Trophoblast cell (in vitro differentiated cells and primary cell): Measurements from ENCODE around the gene TMIGD2.
A peak's percentile ranks its signal among the peaks of the same experiment; 100 is the strongest.

Experiments used
- DNase-seq, 2 donors: peaks; one replicate each; pipeline ENCODE4 v3.0.0-alpha.2; 2016
- H2AFZ ChIP-seq: 2 replicates; pipeline ENCODE4 v1.6.1; 2013; ENCODE audit warnings: low read length, moderate library complexity, mild to moderate bottlenecking; ENCODE audit not compliant: insufficient read depth, poor library complexity
- H2AK5ac ChIP-seq: 2 replicates; pipeline ENCODE4 v1.6.1; 2013; ENCODE audit warnings: mild to moderate bottlenecking, low read length
- H2BK120ac ChIP-seq: 2 replicates; pipeline ENCODE4 v1.6.1; 2013; ENCODE audit warnings: low read length, mild to moderate bottlenecking, moderate library complexity; ENCODE audit not compliant: insufficient read depth, poor library complexity
- H2BK12ac ChIP-seq: 2 replicates; pipeline ENCODE4 v1.6.1; 2013; ENCODE audit warnings: mild to moderate bottlenecking, low read length, moderate library complexity
- H2BK5ac ChIP-seq: 2 replicates; pipeline ENCODE4 v1.6.1; 2013; ENCODE audit warnings: low read length, low read depth, moderate library complexity, mild to moderate bottlenecking; ENCODE audit not compliant: poor library complexity
- H3K14ac ChIP-seq: 2 replicates; pipeline ENCODE4 v1.6.1; 2013; ENCODE audit warnings: mild to moderate bottlenecking, low read length
- H3K18ac ChIP-seq: 2 replicates; pipeline ENCODE4 v1.6.1; 2013; ENCODE audit warnings: mild to moderate bottlenecking, low read length
- H3K23ac ChIP-seq: 2 replicates; pipeline ENCODE4 v1.6.1; 2013; ENCODE audit warnings: low read length
- H3K27ac ChIP-seq: 2 replicates; pipeline ENCODE4 v1.5.1; 2013; ENCODE audit warnings: low read depth, mild to moderate bottlenecking, inconsistent platforms, low read length, moderate library complexity
- H3K27me3 ChIP-seq: 2 replicates; pipeline ENCODE4 v1.6.1; 2013; ENCODE audit warnings: inconsistent platforms, mild to moderate bottlenecking, low read length, moderate library complexity; ENCODE audit not compliant: insufficient read depth
- H3K36me3 ChIP-seq, 2 experiments: 1 replicate in 1 of 2; 2 replicates in 1 of 2; pipeline ENCODE4 v1.6.1; 2013; ENCODE audit warnings: low read length in 2 of 2, mild to moderate bottlenecking in 2 of 2, moderate library complexity in 1 of 2; ENCODE audit not compliant: insufficient read depth in 2 of 2, control insufficient read depth in 1 of 2
- H3K4ac ChIP-seq: 2 replicates; pipeline ENCODE4 v1.6.1; 2013; ENCODE audit warnings: low read depth, mild to moderate bottlenecking, low read length, moderate library complexity
- H3K4me1 ChIP-seq, 2 experiments: 1 replicate in 1 of 2; 2 replicates in 1 of 2; pipeline ENCODE4 v1.6.1; 2013; ENCODE audit warnings: low read length in 2 of 2, mild to moderate bottlenecking in 2 of 2, moderate library complexity in 1 of 2; ENCODE audit not compliant: insufficient read depth in 2 of 2, control insufficient read depth in 1 of 2
- H3K4me2 ChIP-seq: 2 replicates; pipeline ENCODE4 v1.6.1; 2013; ENCODE audit warnings: inconsistent platforms, mild to moderate bottlenecking, low read length, moderate library complexity
- H3K4me3 ChIP-seq: 2 replicates; pipeline ENCODE4 v1.5.1; 2013; ENCODE audit warnings: mild to moderate bottlenecking, low read depth, low read length, inconsistent platforms
- H3K79me1 ChIP-seq: one replicate; pipeline ENCODE4 v1.6.1; 2013; ENCODE audit warnings: low read length
- H3K79me2 ChIP-seq: 2 replicates; pipeline ENCODE4 v1.6.1; 2013; ENCODE audit warnings: low read length, mild to moderate bottlenecking; ENCODE audit not compliant: control insufficient read depth, insufficient read depth, poor library complexity
- H3K9ac ChIP-seq: 2 replicates; pipeline ENCODE4 v1.6.1; 2013; ENCODE audit warnings: mild to moderate bottlenecking, low read length
- H3K9me3 ChIP-seq: 2 replicates; pipeline ENCODE4 v1.6.1; 2013; ENCODE audit warnings: low read depth, mild to moderate bottlenecking, control low read depth, inconsistent platforms, low read length; ENCODE audit not compliant: insufficient read depth
- H4K12ac ChIP-seq: 2 replicates; pipeline ENCODE4 v1.6.1; 2013; ENCODE audit warnings: low read depth, mild to moderate bottlenecking, low read length, moderate library complexity
- H4K8ac ChIP-seq: 2 replicates; pipeline ENCODE4 v1.6.1; 2013; ENCODE audit warnings: low read depth, mild to moderate bottlenecking, low read length, moderate library complexity
- H4K91ac ChIP-seq: one replicate; pipeline ENCODE4 v1.6.1; 2013; ENCODE audit warnings: low read depth, mild to moderate bottlenecking, low read length, moderate library complexity
- WGBS: extraction: QIAGEN DNeasy Blood & Tissue Kit; methylation state at CpG from one replicate; pipeline ENCODE4 v1.1.7; 2013; ENCODE audit warnings: missing lambda C conversion rate; ENCODE audit not compliant: insufficient read length, insufficient coverage; ENCODE audit errors: extremely low coverage; 5-methylcytosine and 5-hydroxymethylcytosine counted together

Gene TMIGD2

DNA sequence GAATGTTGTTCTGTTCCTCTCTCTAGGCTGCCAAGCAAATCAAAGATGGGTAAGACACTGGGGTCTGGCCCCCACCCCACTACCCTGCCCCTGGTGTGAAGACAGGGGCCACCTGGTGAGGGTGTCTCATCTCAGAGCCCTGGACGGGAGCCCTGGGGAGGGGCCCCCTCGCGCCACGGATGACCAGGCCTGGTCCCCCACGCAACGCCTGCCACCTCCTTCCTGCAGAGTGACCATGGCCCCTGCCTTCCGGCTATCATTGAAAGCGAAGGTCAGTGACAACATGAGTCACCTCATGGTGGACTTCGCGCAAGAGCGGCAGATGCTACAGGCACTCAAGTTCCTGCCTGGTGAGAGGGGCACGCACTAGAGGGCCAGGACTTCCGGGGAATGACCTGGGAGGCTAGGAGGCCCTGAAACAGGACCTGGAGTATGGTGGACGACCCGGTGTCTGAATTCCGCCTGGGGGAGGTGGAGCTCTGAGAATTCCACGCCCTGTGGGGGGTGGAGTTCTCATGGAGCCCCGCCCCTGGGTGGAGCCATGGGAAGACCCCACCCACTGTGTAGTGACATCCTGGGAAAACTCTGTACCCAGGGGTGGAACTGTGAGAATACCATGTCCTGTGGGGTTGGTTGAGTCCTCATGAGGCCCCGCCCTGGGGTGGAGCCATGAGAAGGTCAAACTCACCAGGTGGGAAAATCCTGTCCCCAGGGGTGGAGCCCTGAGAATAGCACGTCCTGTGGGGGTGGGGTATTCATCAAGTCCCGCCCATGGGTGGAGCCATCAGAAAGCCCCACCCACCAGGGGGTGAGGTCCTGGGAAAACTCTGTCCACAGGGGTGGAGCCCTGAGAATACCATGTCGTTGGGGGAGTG is 8.3 kb upstream of the TMIGD2 start:
- Histone ChIP-seq H3K23ac (no peak overlapping the region), H3K9me3 (peaks cover 6% of the 10 kb centered on the region), H4K91ac (no peak overlapping the region), H2BK12ac (no peak overlapping the region), H3K4me2 (no peak overlapping the region), H3K4me3 (no peak overlapping the region), H3K27ac (no peak overlapping the region), H3K4me1 (no peaks in the 10 kb centered on the region), H2AK5ac (no peak overlapping the region), H2BK5ac (no peak overlapping the region), H3K79me1 (no peaks in the 10 kb centered on the region), H3K79me2 (no peaks in the 10 kb centered on the region), H4K12ac (no peak overlapping the region), H3K36me3 (peaks cover 2 to 5% of the 10 kb centered on the region in 2 experiments), H4K8ac (no peak overlapping the region), H3K4ac (no peak overlapping the region), H3K27me3 (no peaks in the 10 kb centered on the region), H3K18ac (no peak overlapping the region), H2BK120ac (no peak overlapping the region), H3K9ac (no peak overlapping the region), H3K14ac (no peak overlapping the region), H2AFZ (no peak overlapping the region)
- no CpG with 5 or more reads among the region's 22 CpGs for WGBS
- peak in 1 of 2 donors; percentile 51 for DNase-seq

DNA sequence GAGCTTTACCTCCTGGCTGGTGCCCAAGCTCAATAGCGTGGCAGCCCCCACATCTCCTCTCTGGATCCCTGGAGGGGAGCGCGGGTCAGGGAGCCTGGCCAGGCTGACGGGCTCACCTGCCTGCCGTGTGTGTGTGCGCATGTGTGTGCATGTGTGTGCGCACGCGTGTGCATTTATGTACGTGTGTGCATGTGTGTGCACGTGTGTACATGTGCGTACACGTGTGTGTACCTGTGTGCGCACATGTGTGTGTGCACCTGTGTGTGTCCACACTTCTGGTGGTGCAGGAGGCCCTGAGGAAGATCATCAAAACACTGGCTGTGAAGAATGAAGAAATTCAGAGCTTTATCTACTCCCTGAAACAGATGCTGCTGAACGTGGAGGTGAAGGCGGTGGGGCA is 3.5 kb upstream of the TMIGD2 start:
- no peak for DNase-seq
- peaks cover 3% of the 10 kb centered on the region for H3K9me3 ChIP-seq
- no peaks in the 10 kb centered on the region for H3K27me3 ChIP-seq
- no peak overlapping the region for H3K14ac ChIP-seq
- no peak overlapping the region for H4K91ac ChIP-seq
- H3K36me3 ChIP-seq = peaks cover 2 to 5% of the 10 kb centered on the region in 2 experiments
- no peak overlapping the region for H3K23ac ChIP-seq
- H2BK5ac ChIP-seq = no peak overlapping the region
- no peaks in the 10 kb centered on the region for H3K79me2 ChIP-seq
- H3K4me2 ChIP-seq = no peak overlapping the region
- H3K4me1 ChIP-seq = peaks cover 14 to 17% of the 10 kb centered on the region in 2 experiments
- no peak overlapping the region for H4K12ac ChIP-seq
- no peak overlapping the region for H2BK120ac ChIP-seq
- no CpG with 5 or more reads among the region's 16 CpGs for WGBS
- H3K27ac ChIP-seq = no peak overlapping the region
- H2AFZ ChIP-seq = no peak overlapping the region
- H2AK5ac ChIP-seq = no peak overlapping the region
- peak overlapping the region; percentile 53 for H3K4me3 ChIP-seq
- no peak overlapping the region for H3K18ac ChIP-seq
- H2BK12ac ChIP-seq = no peak overlapping the region
- H4K8ac ChIP-seq = no peak overlapping the region
- no peak overlapping the region for H3K9ac ChIP-seq
- peaks cover 7% of the 10 kb centered on the region for H3K79me1 ChIP-seq
- no peak overlapping the region for H3K4ac ChIP-seq

DNA sequence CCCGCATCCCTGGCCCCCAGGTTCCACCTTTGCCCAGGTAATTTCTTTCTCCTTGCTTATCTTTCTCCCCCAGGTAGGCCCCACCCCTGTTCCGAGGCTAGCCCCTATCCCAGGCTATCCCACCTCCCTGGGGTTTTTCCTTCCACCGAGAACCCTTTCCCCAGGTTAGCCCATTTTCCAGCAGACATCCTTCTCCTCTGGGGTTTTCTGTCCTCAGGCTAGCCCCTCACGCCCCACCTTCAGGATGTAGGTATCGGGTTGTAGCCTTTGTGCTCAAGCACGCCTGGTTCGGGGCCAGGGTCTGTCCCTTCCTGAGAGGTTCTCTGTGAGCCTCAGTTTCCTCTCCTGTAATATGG is 3.0 kb upstream of the TMIGD2 start:
- Histone ChIP-seq H3K4me3 (no peak overlapping the region), H2BK5ac (no peak overlapping the region), H3K36me3 (peaks cover 0 to 3% of the 10 kb centered on the region in 2 experiments), H2AFZ (no peak overlapping the region), H3K79me1 (peaks cover 7% of the 10 kb centered on the region), H3K14ac (no peak overlapping the region), H3K9me3 (peaks cover 3% of the 10 kb centered on the region), H3K27me3 (no peaks in the 10 kb centered on the region), H4K91ac (no peak overlapping the region), H2BK12ac (no peak overlapping the region), H3K27ac (no peak overlapping the region), H2BK120ac (no peak overlapping the region), H4K12ac (no peak overlapping the region), H3K23ac (no peak overlapping the region), H3K4me2 (no peak overlapping the region), H4K8ac (no peak overlapping the region), H3K18ac (no peak overlapping the region), H2AK5ac (no peak overlapping the region), H3K4ac (no peak overlapping the region), H3K79me2 (no peaks in the 10 kb centered on the region), H3K4me1 (peaks cover 14 to 17% of the 10 kb centered on the region in 2 experiments), H3K9ac (no peak overlapping the region)
- no CpG with 5 or more reads among the region's 7 CpGs for WGBS
- DNase-seq = no peak

DNA sequence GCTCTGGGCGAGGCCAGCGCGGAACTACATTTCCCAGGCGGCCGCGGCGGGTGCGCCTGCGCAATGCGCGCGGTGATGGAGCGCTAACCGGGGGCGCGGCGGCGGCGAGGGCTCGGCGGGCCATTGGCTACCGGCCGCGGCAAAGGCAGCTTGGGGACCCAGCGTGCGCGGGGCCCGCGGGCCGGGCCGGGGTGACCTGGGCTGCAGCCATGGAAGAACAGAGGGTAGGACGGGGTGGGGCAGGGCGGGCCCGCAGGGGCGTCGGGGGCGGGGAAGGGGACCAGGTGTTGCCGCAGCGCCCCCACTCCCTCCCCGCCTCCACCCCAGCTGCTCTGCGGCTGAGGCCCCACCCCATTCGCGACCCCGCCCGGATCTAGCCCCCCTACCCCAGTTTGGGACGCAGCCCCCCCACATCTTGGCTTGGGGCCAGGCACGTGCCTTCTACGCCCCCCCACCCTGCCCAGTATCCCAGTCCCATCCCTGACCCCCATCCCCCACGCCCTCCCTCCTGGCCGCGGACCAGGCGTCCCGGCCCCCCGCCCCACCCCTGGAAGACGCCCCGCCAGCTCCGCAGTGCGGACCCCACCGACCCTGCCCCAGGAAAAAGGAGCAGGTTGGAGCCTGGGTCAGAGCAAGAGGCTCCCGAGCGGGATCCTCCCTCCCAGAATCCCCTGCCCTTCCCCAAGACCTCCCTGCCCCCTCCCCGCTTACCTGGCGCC is 2.5 kb upstream of the TMIGD2 start, which contains the start of gene FSD1:
TSS of gene FSD1 (plus strand) at position 61 of the 719 bp plus-strand sequence. CDS start at position 210, 149 bp downstream.
- Histone ChIP-seq H2AK5ac (peak within 1 kb of the TSS; percentile 43), H4K12ac (peak within 1 kb of the TSS; percentile 12), H3K9me3 (peaks cover 3% of the 10 kb centered on the region), H3K79me2 (no peaks in the 10 kb centered on the region), H3K27me3 (no peaks in the 10 kb centered on the region), H3K4me1 (peaks cover 14 to 17% of the 10 kb centered on the region in 2 experiments), H3K4me3 (peak within 1 kb of the TSS; percentile 68), H3K4me2 (peak within 1 kb of the TSS; percentile 72), H3K4ac (no peak within 1 kb of the TSS), H2BK5ac (no peak within 1 kb of the TSS), H4K91ac (peak within 1 kb of the TSS; percentile 57), H2BK12ac (peak within 1 kb of the TSS; percentile 77), H3K23ac (no peak within 1 kb of the TSS), H3K27ac (no peak within 1 kb of the TSS), H2BK120ac (peak within 1 kb of the TSS; percentile 15), H3K9ac (no peak within 1 kb of the TSS), H3K14ac (peak within 1 kb of the TSS; percentile 49), H3K18ac (no peak within 1 kb of the TSS), H2AFZ (peak within 1 kb of the TSS; percentile 81), H4K8ac (peak within 1 kb of the TSS; percentile 76), H3K79me1 (peaks cover 7% of the 10 kb centered on the region), H3K36me3 (peaks cover 0 to 2% of the 10 kb centered on the region in 2 experiments)
- no CpG with 5 or more reads among the region's 63 CpGs for WGBS
- DNase-seq = no peak
